ENCODE measurements around the gene C16orf96.
"Not testable (repeated sequence)": the region's sequence is repeated elsewhere in the genome, so short reads cannot be mapped to it uniquely, and the experiment has no call there.

The C16orf96 gene

GRCh38 chr16:4552541-4552940 lies 3.6 kb upstream of the C16orf96 start:
- ATAC-seq (replicated peaks; ENCODE audit: extremely low read depth, poor library complexity, severe bottlenecking) (no peak), DNase-seq (ENCODE audit: low spot score in 2 of 2) (no peak)
- H3K9me3 Mint-ChIP-seq: no peaks in the 10 kb centered on the region
- H3K4me3 Mint-ChIP-seq: no peak overlapping the region
- H3K4me1 Mint-ChIP-seq: peaks cover 4% of the 10 kb centered on the region
- H3K27me3 Mint-ChIP-seq: peaks cover 8% of the 10 kb centered on the region
- no peak overlapping the region for H3K27ac Mint-ChIP-seq (ENCODE audit: low read depth)
- no peaks in the 10 kb centered on the region for H3K36me3 Mint-ChIP-seq (ENCODE audit: insufficient read depth)

DNA sequence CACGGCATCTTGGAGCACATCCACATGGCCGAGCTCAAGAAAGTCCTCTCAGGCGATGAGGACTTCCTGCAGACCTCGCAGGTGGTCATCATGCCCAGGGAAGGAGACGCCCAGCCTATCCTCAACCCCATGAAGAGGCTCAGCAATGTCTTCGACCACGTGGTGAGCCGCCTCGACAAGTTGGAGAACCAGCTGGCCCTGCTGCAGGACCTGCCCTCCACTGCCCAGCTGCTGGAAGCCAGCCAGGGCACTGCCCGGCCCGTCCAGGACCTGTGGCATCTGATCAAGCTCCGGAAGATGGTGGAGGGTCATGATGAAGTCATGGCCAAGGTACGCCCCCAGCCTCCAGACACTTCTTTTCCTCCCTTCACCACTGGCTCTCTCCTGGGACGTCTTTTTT lies 440 bp downstream of the C16orf96 start:
- Mint-ChIP-seq H3K4me1 (no peaks in the 10 kb centered on the region), H3K9me3 (no peaks in the 10 kb centered on the region), H3K27ac (ENCODE audit: low read depth) (no peak overlapping the region), H3K36me3 (ENCODE audit: insufficient read depth) (no peaks in the 10 kb centered on the region), H3K4me3 (no peak overlapping the region), H3K27me3 (peaks cover 10% of the 10 kb centered on the region)
- ATAC-seq (replicated peaks; ENCODE audit: extremely low read depth, poor library complexity, severe bottlenecking) (no peak), DNase-seq (ENCODE audit: low spot score in 2 of 2) (no peak)

GRCh38 chr16:4557973-4558372 lies 1.8 kb downstream of the C16orf96 start:
- Mint-ChIP-seq H3K4me3 (no peak overlapping the region), H3K27me3 (peaks cover 10% of the 10 kb centered on the region), H3K27ac (ENCODE audit: low read depth) (no peak overlapping the region), H3K9me3 (no peaks in the 10 kb centered on the region), H3K4me1 (no peaks in the 10 kb centered on the region), H3K36me3 (ENCODE audit: insufficient read depth) (no peaks in the 10 kb centered on the region)
- DNase-seq (ENCODE audit: low spot score in 2 of 2) (no peak), ATAC-seq (replicated peaks; ENCODE audit: extremely low read depth, poor library complexity, severe bottlenecking) (no peak)

GRCh38 chr16:4561596-4561995 lies 5.5 kb downstream of the C16orf96 start:
- Mint-ChIP-seq H3K27ac (ENCODE audit: low read depth) (no peak overlapping the region), H3K4me3 (no peak overlapping the region), H3K27me3 (peaks cover 10% of the 10 kb centered on the region)

GRCh38 chr16:4564661-4565267 lies 8.6 kb downstream of the C16orf96 start:
- no peak overlapping the region for H3K27ac Mint-ChIP-seq (ENCODE audit: low read depth)
- DNase-seq (ENCODE audit: low spot score in 2 of 2) (no peak), ATAC-seq (replicated peaks; ENCODE audit: extremely low read depth, poor library complexity, severe bottlenecking) (no peak)
- H3K4me1 Mint-ChIP-seq: peaks cover 10% of the 10 kb centered on the region
- H3K27me3 Mint-ChIP-seq: no peaks in the 10 kb centered on the region
- H3K36me3 Mint-ChIP-seq (ENCODE audit: insufficient read depth): no peaks in the 10 kb centered on the region
- no peaks in the 10 kb centered on the region for H3K9me3 Mint-ChIP-seq
- no peak overlapping the region for H3K4me3 Mint-ChIP-seq

More at GRCh38 chr16:4561596-4561995, 5.5 kb downstream of the C16orf96 start:
- no peak for DNase-seq (ENCODE audit: low spot score in 2 of 2)
- H3K36me3 Mint-ChIP-seq (ENCODE audit: insufficient read depth): no peaks in the 10 kb centered on the region
- ATAC-seq (replicated peaks; ENCODE audit: extremely low read depth, poor library complexity, severe bottlenecking): no peak
- no peaks in the 10 kb centered on the region for H3K9me3 Mint-ChIP-seq
- H3K4me1 Mint-ChIP-seq: peaks cover 5% of the 10 kb centered on the region

DNA sequence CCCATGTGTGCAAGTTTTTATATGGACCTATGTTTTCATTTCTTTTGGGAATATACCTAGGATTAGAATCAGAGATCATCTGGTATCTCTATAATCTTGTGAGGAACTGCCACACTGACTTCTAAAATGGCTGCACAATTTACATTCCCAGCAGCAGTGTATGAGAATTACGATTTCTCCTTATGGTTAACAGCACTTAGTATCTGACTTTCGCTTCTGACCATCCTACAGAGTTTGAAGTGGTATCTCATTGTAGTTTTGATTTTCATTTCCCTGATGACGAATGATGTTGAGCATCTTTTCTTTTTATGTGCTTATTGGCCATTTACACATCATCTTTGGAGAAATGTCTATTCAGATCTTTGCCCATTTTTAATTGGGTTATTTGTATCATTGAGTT lies 10.0 kb downstream of the C16orf96 start:
- Mint-ChIP-seq H3K36me3 (ENCODE audit: insufficient read depth) (peaks cover 1% of the 10 kb centered on the region), H3K27me3 (no peaks in the 10 kb centered on the region), H3K4me1 (peaks cover 10% of the 10 kb centered on the region), H3K4me3 (no peak overlapping the region), H3K9me3 (no peaks in the 10 kb centered on the region), H3K27ac (ENCODE audit: low read depth) (no peak overlapping the region)
- DNase-seq (ENCODE audit: low spot score in 2 of 2) (no peak), ATAC-seq (replicated peaks; ENCODE audit: extremely low read depth, poor library complexity, severe bottlenecking) (no peak)

DNA sequence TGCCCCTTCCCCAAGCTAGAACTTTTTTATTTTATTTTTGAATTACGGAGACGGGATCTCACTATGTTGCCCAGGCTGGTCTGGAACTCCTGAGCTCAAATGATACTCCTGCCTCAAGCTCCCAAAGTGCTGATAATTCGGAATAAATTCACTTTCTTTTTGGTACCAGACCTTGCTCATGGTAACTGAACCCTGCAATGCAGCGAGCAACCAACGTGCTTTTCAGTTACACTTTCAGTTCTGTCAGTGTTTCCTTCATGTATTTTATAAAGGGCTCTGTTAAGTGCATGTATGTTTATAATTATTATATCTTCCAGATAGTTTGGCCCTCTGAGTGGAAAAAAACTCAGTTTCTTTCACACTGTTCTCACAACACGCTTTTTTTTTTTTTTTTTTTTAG lies 13.9 kb downstream of the C16orf96 start:
- no peaks in the 10 kb centered on the region for H3K9me3 Mint-ChIP-seq
- H3K4me3 Mint-ChIP-seq: no peak overlapping the region
- DNase-seq (ENCODE audit: low spot score in 2 of 2): no peak
- ATAC-seq (replicated peaks; ENCODE audit: extremely low read depth, poor library complexity, severe bottlenecking): no peak
- peaks cover 7% of the 10 kb centered on the region for H3K27me3 Mint-ChIP-seq
- peaks cover 10% of the 10 kb centered on the region for H3K4me1 Mint-ChIP-seq
- H3K27ac Mint-ChIP-seq (ENCODE audit: low read depth): no peak overlapping the region
- peaks cover 1% of the 10 kb centered on the region for H3K36me3 Mint-ChIP-seq (ENCODE audit: insufficient read depth)

DNA sequence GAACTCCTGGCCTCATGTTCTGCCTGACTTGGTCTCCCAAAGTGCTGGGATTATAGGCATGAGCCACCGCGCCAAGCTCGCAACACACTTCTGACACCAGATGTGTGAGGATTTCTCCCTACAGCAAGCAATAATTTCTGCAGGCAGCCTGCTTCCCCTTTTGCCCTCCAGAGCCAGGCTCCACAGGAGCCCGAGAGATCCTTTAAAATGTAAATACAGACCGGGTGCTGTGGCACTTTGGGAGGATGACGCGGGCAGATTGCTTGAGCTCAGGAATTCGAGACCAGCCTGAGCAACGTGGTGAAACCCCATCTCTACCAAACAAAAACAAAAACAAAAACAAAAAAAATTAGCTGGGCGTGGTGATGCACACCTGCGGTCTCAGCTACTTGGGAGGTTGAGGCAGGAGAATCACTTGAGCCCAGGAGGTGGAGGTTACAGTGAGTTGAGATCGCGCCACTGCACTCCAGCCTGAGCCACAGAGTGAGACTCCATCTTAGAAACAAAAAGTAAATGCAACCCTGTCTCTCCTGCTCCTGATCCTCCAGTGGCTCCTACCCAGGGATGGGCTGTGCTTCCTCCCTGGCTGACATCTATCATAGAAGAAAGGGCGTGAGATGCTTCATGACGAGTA lies 14.7 kb downstream of the C16orf96 start:
- Mint-ChIP-seq H3K4me1 (peaks cover 10% of the 10 kb centered on the region), H3K27me3 (peaks cover 7% of the 10 kb centered on the region), H3K4me3 (no peak overlapping the region), H3K27ac (ENCODE audit: low read depth) (no peak overlapping the region), H3K36me3 (ENCODE audit: insufficient read depth) (peaks cover 1% of the 10 kb centered on the region), H3K9me3 (no peaks in the 10 kb centered on the region)
- ATAC-seq (replicated peaks; ENCODE audit: extremely low read depth, poor library complexity, severe bottlenecking) (no peak), DNase-seq (ENCODE audit: low spot score in 2 of 2) (no peak)

GRCh38 chr16:4572715-4573114 lies 16.6 kb downstream of the C16orf96 start:
- ATAC-seq (replicated peaks; ENCODE audit: extremely low read depth, poor library complexity, severe bottlenecking) (no peak), DNase-seq (ENCODE audit: low spot score in 2 of 2) (no peak)
- Mint-ChIP-seq H3K9me3 (no peaks in the 10 kb centered on the region), H3K4me1 (no peaks in the 10 kb centered on the region), H3K27ac (ENCODE audit: low read depth) (no peak overlapping the region), H3K4me3 (no peak overlapping the region), H3K27me3 (peaks cover 7% of the 10 kb centered on the region), H3K36me3 (ENCODE audit: insufficient read depth) (peaks cover 1% of the 10 kb centered on the region)

GRCh38 chr16:4573926-4574325 lies 17.8 kb downstream of the C16orf96 start:
- not testable (repeated sequence) for H3K9me3 Mint-ChIP-seq; DNase-seq (ENCODE audit: low spot score in 2 of 2); H3K27ac Mint-ChIP-seq (ENCODE audit: low read depth); H3K27me3 Mint-ChIP-seq; ATAC-seq (replicated peaks; ENCODE audit: extremely low read depth, poor library complexity, severe bottlenecking); H3K4me3 Mint-ChIP-seq; H3K4me1 Mint-ChIP-seq; H3K36me3 Mint-ChIP-seq (ENCODE audit: insufficient read depth)

DNA sequence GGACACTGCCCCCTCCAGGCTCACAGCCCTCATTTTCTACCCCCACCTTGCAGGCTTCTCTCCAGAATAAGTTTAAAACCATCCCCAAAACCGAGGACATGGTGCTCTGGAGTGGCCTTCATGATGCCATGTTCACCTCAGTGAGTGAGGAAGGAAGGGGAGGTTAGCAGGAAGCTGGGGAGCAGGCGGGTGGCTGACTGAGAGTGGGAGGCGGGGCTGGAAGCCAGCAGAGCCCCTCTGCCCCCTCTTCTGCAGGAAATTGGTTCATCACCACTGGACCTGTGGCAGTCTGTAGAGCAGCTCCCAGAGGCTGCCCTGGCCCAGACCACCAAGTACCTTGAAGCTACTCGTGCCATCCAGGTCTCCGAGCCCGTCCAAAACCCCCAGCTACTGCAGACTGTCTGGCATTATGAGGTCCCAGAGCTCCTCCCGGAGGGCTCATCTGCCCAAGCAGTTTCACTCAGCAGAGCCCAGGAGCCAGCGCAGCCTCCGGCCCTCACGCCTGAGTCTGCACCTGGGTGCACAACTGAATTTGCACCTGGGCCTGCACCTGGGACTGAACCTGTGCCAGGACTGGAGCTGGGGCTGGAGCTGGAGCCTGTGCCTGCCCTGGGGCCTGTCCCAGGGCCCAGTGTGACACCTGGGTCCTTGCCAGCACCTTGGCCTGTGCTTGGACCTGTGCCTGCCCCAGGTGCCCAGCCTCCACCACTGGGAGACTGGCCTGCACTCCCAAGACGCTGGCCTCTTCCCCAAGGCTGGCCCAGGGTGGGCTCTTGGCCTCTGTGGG lies 19.0 kb downstream of the C16orf96 start:
- Mint-ChIP-seq H3K4me3 (no peak overlapping the region), H3K4me1 (no peaks in the 10 kb centered on the region), H3K27me3 (peaks cover 7% of the 10 kb centered on the region), H3K9me3 (no peaks in the 10 kb centered on the region), H3K36me3 (ENCODE audit: insufficient read depth) (peaks cover 1% of the 10 kb centered on the region), H3K27ac (ENCODE audit: low read depth) (no peak overlapping the region)
- no peak for DNase-seq (ENCODE audit: low spot score in 2 of 2)
- no peak for ATAC-seq (replicated peaks; ENCODE audit: extremely low read depth, poor library complexity, severe bottlenecking)

GRCh38 chr16:4576008-4576407 lies 19.9 kb downstream of the C16orf96 start:
- H3K4me1 Mint-ChIP-seq: no peaks in the 10 kb centered on the region
- H3K9me3 Mint-ChIP-seq: no peaks in the 10 kb centered on the region
- DNase-seq (ENCODE audit: low spot score in 2 of 2): no peak
- peaks cover 7% of the 10 kb centered on the region for H3K27me3 Mint-ChIP-seq
- H3K27ac Mint-ChIP-seq (ENCODE audit: low read depth): no peak overlapping the region
- ATAC-seq (replicated peaks; ENCODE audit: extremely low read depth, poor library complexity, severe bottlenecking): no peak
- H3K36me3 Mint-ChIP-seq (ENCODE audit: insufficient read depth): peaks cover 1% of the 10 kb centered on the region
- no peak overlapping the region for H3K4me3 Mint-ChIP-seq

GRCh38 chr16:4578961-4579530 lies 22.9 kb downstream of the C16orf96 start:
- no peaks in the 10 kb centered on the region for H3K27me3 Mint-ChIP-seq
- no peaks in the 10 kb centered on the region for H3K4me1 Mint-ChIP-seq
- DNase-seq (ENCODE audit: low spot score in 2 of 2) (no peak), ATAC-seq (replicated peaks; ENCODE audit: extremely low read depth, poor library complexity, severe bottlenecking) (no peak)
- H3K4me3 Mint-ChIP-seq: no peak overlapping the region
- H3K36me3 Mint-ChIP-seq (ENCODE audit: insufficient read depth): no peaks in the 10 kb centered on the region
- no peak overlapping the region for H3K27ac Mint-ChIP-seq (ENCODE audit: low read depth)
- H3K9me3 Mint-ChIP-seq: no peaks in the 10 kb centered on the region

Data from central memory CD8-positive, alpha-beta T cell (primary cell).